Keratinocyte (primary cell): ENCODE measurements around the gene ZNRD2. TPM values are rescaled to one million over a fixed set of nuclear protein-coding genes. Genes with fewer than 3 reads are reported as not detected.
"Not testable (repeated sequence)": the region's sequence is repeated elsewhere in the genome, so short reads cannot be mapped to it uniquely, and the experiment has no call there.

Experiments used
- DNase-seq: peaks from one replicate; pipeline ENCODE4 v3.0.0-alpha.2; 2011; ENCODE audit warnings: low read depth, missing footprints, low spot score
- FAIRE-seq: peaks from 2 replicates; lab custom pipeline; 2011; peaks lifted over from hg19 to GRCh38; lab: Jason Lieb, UNC
- H2AFZ ChIP-seq: 2 replicates; pipeline ENCODE4 v1.6.0; 2012; ENCODE audit warnings: low read length, control low read depth, inconsistent platforms; ENCODE audit not compliant: control insufficient read depth
- H3K27ac ChIP-seq: 2 replicates; pipeline ENCODE4 v1.5.1; 2011; ENCODE audit warnings: low read length; ENCODE audit not compliant: control insufficient read depth, insufficient read depth
- H3K27me3 ChIP-seq: 3 replicates; pipeline ENCODE4 v1.6.0; 2011; ENCODE audit warnings: low read length; ENCODE audit not compliant: control insufficient read depth, insufficient read depth; ENCODE audit errors: extremely low read depth
- H3K36me3 ChIP-seq, 2 experiments: 2 replicates in 1 of 2; 3 replicates in 1 of 2; pipeline ENCODE4 v1.5.1; 2011; ENCODE audit warnings: low read length in 2 of 2, mild to moderate bottlenecking in 1 of 2; ENCODE audit not compliant: control insufficient read depth in 2 of 2, insufficient read depth in 2 of 2; ENCODE audit errors: extremely low read depth in 1 of 2
- H3K4me1 ChIP-seq: 3 replicates; pipeline ENCODE4 v1.5.1; 2011; ENCODE audit warnings: low read length; ENCODE audit not compliant: control insufficient read depth, insufficient read depth; ENCODE audit errors: extremely low read depth
- H3K4me2 ChIP-seq: 3 replicates; pipeline ENCODE4 v1.6.0; 2011; ENCODE audit warnings: low read depth, low read length; ENCODE audit not compliant: control insufficient read depth, insufficient read depth; ENCODE audit errors: extremely low read depth
- H3K4me3 ChIP-seq, 3 experiments: fragments of 200-600 bp in 1 of 3; sonication (generic) in 1 of 3; 2 replicates in 2 of 3; 3 replicates in 1 of 3; pipeline ENCODE4 v1.5.1; 2011 to 2016; ENCODE audit warnings: low read length in 3 of 3, mild to moderate bottlenecking in 3 of 3, control low read depth in 2 of 3, inconsistent platforms in 1 of 3, low read depth in 1 of 3, mixed read lengths in 1 of 3, mixed run types in 1 of 3, moderate library complexity in 1 of 3; ENCODE audit not compliant: control insufficient read depth in 2 of 3, insufficient read depth in 2 of 3; ENCODE audit errors: extremely low read depth in 1 of 3
- H3K79me2 ChIP-seq: 2 replicates; pipeline ENCODE4 v1.6.0; 2012; ENCODE audit warnings: low read length; ENCODE audit not compliant: control insufficient read depth, insufficient read depth
- H3K9ac ChIP-seq: 3 replicates; pipeline ENCODE4 v1.6.0; 2011; ENCODE audit warnings: low read length; ENCODE audit not compliant: control insufficient read depth, insufficient read depth; ENCODE audit errors: extremely low read depth
- H3K9me1 ChIP-seq: 3 replicates; pipeline ENCODE4 v1.6.0; 2011; ENCODE audit warnings: low read length; ENCODE audit not compliant: control insufficient read depth, insufficient read depth; ENCODE audit errors: extremely low read depth
- H3K9me3 ChIP-seq: 2 replicates; pipeline ENCODE4 v1.5.1; 2012; ENCODE audit warnings: low read depth, low read length; ENCODE audit not compliant: control insufficient read depth
- H4K20me1 ChIP-seq: 3 replicates; pipeline ENCODE4 v1.6.0; 2011; ENCODE audit warnings: low read length; ENCODE audit not compliant: control insufficient read depth, insufficient read depth; ENCODE audit errors: extremely low read depth
- CTCF ChIP-seq, 3 experiments: IDR thresholded peaks in 1 of 3; conservative IDR thresholded peaks in 1 of 3; optimal IDR thresholded peaks in 1 of 3; 2 replicates in 2 of 3; 3 replicates in 1 of 3; pipeline versions ENCODE3 to v1.5.1; 2011; ENCODE audit warnings: low read length in 3 of 3, mild to moderate bottlenecking in 3 of 3, moderate library complexity in 2 of 3, control low read depth in 1 of 3, inconsistent platforms in 1 of 3; ENCODE audit not compliant: insufficient read depth in 2 of 3; ENCODE audit errors: extremely low read depth in 1 of 3
- EZH2 ChIP-seq: IDR thresholded peaks from one replicate; pipeline ENCODE4 v1.6.1; 2012; ENCODE audit warnings: inconsistent platforms, mild to moderate bottlenecking, low read length, moderate library complexity
- dilution Hi-C: fragments of 300-500 bp; cut with MboI; formaldehyde crosslinking; loops from one replicate; pipeline ENCODE4 v1.7.0; 2020; ENCODE audit warnings: low sequenced_read_pairs; ENCODE audit not compliant: extremely low pct_ligation_motif_present
- polyA plus RNA-seq, 5 experiments: library from polyadenylated mRNA; depleted of rRNA in 3 of 5; stranded (reverse) in 3 of 5; stranded (forward) in 1 of 5; unstranded in 1 of 5; fragments of >200 nt; gene quantifications; 1 replicate in 1 of 5; 2 replicates in 3 of 5; 3 replicates in 1 of 5; pipeline versions ENCODE4 v1.2.1 to v1.2.3, GENCODE V29; 2011 to 2012; ENCODE audit warnings: missing spikeins in 2 of 5, low read depth in 1 of 5, low replicate concordance in 1 of 5

The ZNRD2 gene
- polyA plus RNA-seq, 1 donor (not counting 4 experiments of a cell fraction or from before 2014, with no cell fraction given) = 33.6 TPM

- TF ChIP-seq EZH2 (no peak), CTCF (optimal IDR thresholded peaks at IDR 0.05 in 1 of 3, IDR thresholded peaks at IDR 0.05 in 1 of 3, conservative IDR thresholded peaks at IDR 0.05 in 1 of 3; ENCODE audit: extremely low read depth in 1 of 3, insufficient read depth in 2 of 3, low read length in 3 of 3) (no peak)
- FAIRE-seq (no peak), DNase-seq (no peak)
- H3K9me3 ChIP-seq = no peaks in the 10 kb centered on the region
- peaks cover 2% of the 10 kb centered on the region for H3K9me1 ChIP-seq
- peaks cover 0 to 2% of the 10 kb centered on the region in 2 experiments for H3K36me3 ChIP-seq
- H2AFZ ChIP-seq = no peak overlapping the region
- H3K27me3 ChIP-seq = no peaks in the 10 kb centered on the region
- H3K4me3 ChIP-seq = no peak overlapping the region
- no peak overlapping the region for H3K27ac ChIP-seq
- no peak overlapping the region for H3K4me2 ChIP-seq
- no peaks in the 10 kb centered on the region for H4K20me1 ChIP-seq
- no peak overlapping the region for H3K9ac ChIP-seq
- H3K79me2 ChIP-seq = peaks cover 10% of the 10 kb centered on the region
- dilution Hi-C loops = no loop called here
- H3K4me1 ChIP-seq = peaks cover 41% of the 10 kb centered on the region
Measured at GRCh38 chr11:65562788-65563187, 7.5 kb upstream of the ZNRD2 start.

GRCh38 chr11:65563601-65564000 lies 6.7 kb upstream of the ZNRD2 start:
- H3K79me2 ChIP-seq = peaks cover 14% of the 10 kb centered on the region
- no peak for TF ChIP-seq EZH2
- no peak for TF ChIP-seq CTCF (optimal IDR thresholded peaks at IDR 0.05 in 1 of 3, IDR thresholded peaks at IDR 0.05 in 1 of 3, conservative IDR thresholded peaks at IDR 0.05 in 1 of 3; ENCODE audit: extremely low read depth in 1 of 3, insufficient read depth in 2 of 3, low read length in 3 of 3)
- peaks cover 2% of the 10 kb centered on the region for H3K9me1 ChIP-seq
- H3K4me1 ChIP-seq = peaks cover 40% of the 10 kb centered on the region
- no peak for DNase-seq
- H3K9me3 ChIP-seq = no peaks in the 10 kb centered on the region
- H3K27me3 ChIP-seq = no peaks in the 10 kb centered on the region
- H3K9ac ChIP-seq = no peak overlapping the region
- H2AFZ ChIP-seq = no peak overlapping the region
- H3K36me3 ChIP-seq = peaks cover 0 to 2% of the 10 kb centered on the region in 2 experiments
- H3K4me2 ChIP-seq = no peak overlapping the region
- no peak overlapping the region for H3K4me3 ChIP-seq
- H3K27ac ChIP-seq = no peak overlapping the region
- no peaks in the 10 kb centered on the region for H4K20me1 ChIP-seq
- FAIRE-seq = no peak
- dilution Hi-C loops = no loop called here

- H3K4me2 ChIP-seq, dilution Hi-C loops, H3K9me1 ChIP-seq, H4K20me1 ChIP-seq, H3K27me3 ChIP-seq, H3K27ac ChIP-seq, H3K36me3 ChIP-seq, H3K9ac ChIP-seq, H3K9me3 ChIP-seq, DNase-seq, H3K4me3 ChIP-seq, FAIRE-seq, H2AFZ ChIP-seq: not testable (repeated sequence)
- Histone ChIP-seq H3K79me2 (peaks cover 23% of the 10 kb centered on the region), H3K4me1 (peaks cover 35% of the 10 kb centered on the region)
Measured at GRCh38 chr11:65564879-65565559, 5.3 kb upstream of the ZNRD2 start.
